Vagina (tissue), 2 donors: ENCODE measurements around the gene HBQ1. TPM values are rescaled to one million over a fixed set of nuclear protein-coding genes. Genes with fewer than 3 reads are reported as not detected.
"Not testable (repeated sequence)": the region's sequence is repeated elsewhere in the genome, so short reads cannot be mapped to it uniquely, and the experiment has no call there.

Source experiments
- DNase-seq, 2 donors: peaks; one replicate each; pipeline ENCODE4 v3.0.0-alpha.2; 2017; ENCODE audit errors: extremely low spot score in 2 of 2
- H3K27ac ChIP-seq: fragments of 200-600 bp; sonication (generic); one replicate; pipeline ENCODE4 v1.5.1; 2019
- H3K27me3 ChIP-seq: fragments of 200-600 bp; sonication (generic); one replicate; pipeline ENCODE4 v1.5.1; 2019
- H3K36me3 ChIP-seq, 2 donors: fragments of 200-600 bp; sonication (generic); one replicate each; pipeline ENCODE4 v1.5.1; 2017 to 2019
- H3K4me1 ChIP-seq: fragments of 200-600 bp; sonication (generic); one replicate; pipeline ENCODE4 v1.5.1; 2019
- H3K4me3 ChIP-seq, 2 donors: fragments of 200-600 bp; sonication (generic); 1 replicate in 1 of 2; 2 replicates in 1 of 2; pipeline ENCODE4 v1.5.1; 2016 to 2019
- H3K9me3 ChIP-seq: fragments of 200-600 bp; sonication (generic); one replicate; pipeline ENCODE4 v1.5.1; 2019
- CTCF ChIP-seq, 3 experiments: fragments of 450-650 bp in 2 of 3; fragments of 200-600 bp in 1 of 3; sonication (generic) in 1 of 3; IDR thresholded peaks; one replicate each; pipeline ENCODE4 v1.5.1; 2017 to 2019; ENCODE audit warnings: antibody characterized with exemption in 3 of 3, mild to moderate bottlenecking in 2 of 3, moderate library complexity in 2 of 3
- POLR2A ChIP-seq, 2 donors: fragments of 450-650 bp; IDR thresholded peaks; one replicate each; pipeline ENCODE4 v1.6.1; 2017; ENCODE audit warnings: antibody characterized with exemption in 2 of 2, mild to moderate bottlenecking in 2 of 2, moderate library complexity in 2 of 2
- POLR2AphosphoS5 ChIP-seq, 2 donors: sonication (generic); formaldehyde crosslinking; IDR thresholded peaks; one replicate each; pipeline ENCODE4 v1.9.0; 2017; ENCODE audit warnings: antibody characterized with exemption in 2 of 2, mild to moderate bottlenecking in 2 of 2, low read depth in 1 of 2; ENCODE audit not compliant: insufficient read depth in 1 of 2
- intact Hi-C: fragments of 100-400 bp; cut with DNase I; formaldehyde crosslinking; loops from one replicate; pipeline ENCODE4 v1.15.1; 2023
- total RNA-seq: library from RNA; depleted of rRNA; stranded (reverse); fragments of >200 nt; gene quantifications from one replicate; pipeline ENCODE4 v1.2.3, GENCODE V29; 2016

HBQ1 gene
- total RNA-seq, 1 donor from 2014 or later = not detected

GRCh38 chr16:173928-174769 is 6.1 kb upstream of the HBQ1 start:
- DNase-seq, H3K4me1 ChIP-seq, H3K27ac ChIP-seq, H3K36me3 ChIP-seq, H3K4me3 ChIP-seq, H3K9me3 ChIP-seq, intact Hi-C loops: not testable (repeated sequence)
- H3K27me3 ChIP-seq = peaks cover 14% of the 10 kb centered on the region

GRCh38 chr16:175011-175949 is 5.0 kb upstream of the HBQ1 start:
- no peak for DNase-seq
- Histone ChIP-seq H3K36me3 (no peaks in the 10 kb centered on the region), H3K27me3 (peaks cover 12% of the 10 kb centered on the region), H3K4me1 (peaks cover 7% of the 10 kb centered on the region), H3K27ac (no peak overlapping the region), H3K4me3 (no peak overlapping the region), H3K9me3 (no peaks in the 10 kb centered on the region)
- TF ChIP-seq CTCF (IDR thresholded peaks at IDR 0.05) = no peak
- no peak for TF ChIP-seq POLR2AphosphoS5 (IDR thresholded peaks at IDR 0.05; ENCODE audit: insufficient read depth in 1 of 2, low read depth in 1 of 2)
- TF ChIP-seq POLR2A (IDR thresholded peaks at IDR 0.05) = no peak
- intact Hi-C loops = no loop called here

- not testable (repeated sequence) for H3K4me3 ChIP-seq
Observed at GRCh38 chr16:176006-176405, 4.3 kb upstream of the HBQ1 start.

GRCh38 chr16:176477-177382 is 3.5 kb upstream of the HBQ1 start, which contains the start of gene HBA1:
Gene HBA1, plus strand, starts transcription at chr16:176680. Its CDS starts 37 bp downstream, at chr16:176717.
- H3K4me3 ChIP-seq, H3K27ac ChIP-seq, DNase-seq, intact Hi-C loops, H3K36me3 ChIP-seq, H3K9me3 ChIP-seq: not testable (repeated sequence)
- peaks cover 22% of the 10 kb centered on the region for H3K4me1 ChIP-seq
- H3K27me3 ChIP-seq = peaks cover 12% of the 10 kb centered on the region

More at GRCh38 chr16:176006-176405, 4.3 kb upstream of the HBQ1 start:
- Histone ChIP-seq H3K27me3 (peaks cover 12% of the 10 kb centered on the region), H3K4me1 (peaks cover 15% of the 10 kb centered on the region)
- intact Hi-C loops, H3K36me3 ChIP-seq, H3K9me3 ChIP-seq, DNase-seq, H3K27ac ChIP-seq: not testable (repeated sequence)

GRCh38 chr16:177394-177822 is 2.9 kb upstream of the HBQ1 start:
- no peaks in the 10 kb centered on the region for H3K36me3 ChIP-seq
- intact Hi-C loops = no loop called here
- TF ChIP-seq POLR2AphosphoS5 (IDR thresholded peaks at IDR 0.05; ENCODE audit: insufficient read depth in 1 of 2, low read depth in 1 of 2) (no peak), CTCF (IDR thresholded peaks at IDR 0.05) (no peak), POLR2A (IDR thresholded peaks at IDR 0.05) (no peak)
- DNase-seq = no peak
- no peaks in the 10 kb centered on the region for H3K9me3 ChIP-seq
- H3K27me3 ChIP-seq = peaks cover 12% of the 10 kb centered on the region
- H3K4me1 ChIP-seq = peaks cover 24% of the 10 kb centered on the region
- no peak overlapping the region for H3K4me3 ChIP-seq
- H3K27ac ChIP-seq = no peak overlapping the region
